Pancreas (tissue), 10 donors: ENCODE results near the gene GALNT13. TPM values are rescaled to one million over a fixed set of nuclear protein-coding genes. Genes with fewer than 3 reads are reported as not detected.

ENCODE experiments used
- ATAC-seq, 4 donors: fragments of 200-7000 bp; cut with Tn5 transposase; one replicate each; pipeline versions ENCODE4 v1.8.0 to v1.9.1; 2020; ENCODE audit warnings: mild to moderate bottlenecking in 4 of 4, moderate library complexity in 4 of 4
- DNase-seq, 6 donors: peaks; one replicate each; pipeline ENCODE4 v3.0.0-alpha.2; 2020
- FAIRE-seq: peaks from 2 replicates; lab custom pipeline; 2012; peaks lifted over from hg19 to GRCh38; lab: Jason Lieb, UNC
- H3K27ac ChIP-seq, 4 donors: fragments of 200-600 bp; sonication (generic); 1 replicate in 3 of 4; 2 replicates in 1 of 4; pipeline versions ENCODE4 v1.5.0 to v1.8.0; 2020
- H3K27me3 ChIP-seq, 4 donors: fragments of 200-600 bp; one replicate each; pipeline ENCODE4 v1.8.0; 2021
- H3K36me3 ChIP-seq, 3 donors: fragments of 200-600 bp; sonication (generic) in 1 of 3; one replicate each; pipeline versions ENCODE4 v1.5.0 to v1.8.0; 2020 to 2021
- H3K4me1 ChIP-seq, 3 donors: fragments of 200-600 bp; one replicate each; pipeline ENCODE4 v1.8.0; 2021
- H3K4me3 ChIP-seq, 4 donors: fragments of 200-600 bp; sonication (generic) in 2 of 4; one replicate each; pipeline versions ENCODE4 v1.5.0 to v1.8.0; 2020 to 2021
- H3K9me3 ChIP-seq, 4 donors: fragments of 200-600 bp; one replicate each; pipeline ENCODE4 v1.8.0; 2021
- CTCF ChIP-seq, 4 donors: fragments of 200-600 bp; sonication (generic) in 3 of 4; IDR thresholded peaks; one replicate each; pipeline versions ENCODE4 v1.5.0 to v1.8.0; 2021; ENCODE audit warnings: antibody characterized with exemption in 4 of 4
- WGBS, 2 donors: extraction: QIAGEN DNeasy Blood & Tissue Kit; methylation state at CpG; one replicate each; pipeline ENCODE4 v1.1.7; 2013; 5-methylcytosine and 5-hydroxymethylcytosine counted together
- intact Hi-C, 3 donors: fragments of 100-400 bp; cut with DNase I; formaldehyde crosslinking; loops; one replicate each; pipeline versions ENCODE4 v1.11.1 to v1.14.2; 2022
- polyA plus RNA-seq, 2 donors: library from polyadenylated mRNA; stranded (reverse); fragments of 200-250 nt; gene quantifications; one replicate each; pipeline ENCODE4 v1.2.3, GENCODE V29; 2013
- total RNA-seq, 6 donors: library from RNA; stranded (reverse); fragmentation: NEBNext Ultra II Directional in 4 of 6; extraction: Animal tissue kit (Norgen Biotek cat#: 25700) in 4 of 6; gene quantifications; one replicate each; pipeline versions ENCODE4 v1.2.1 to v1.2.4, GENCODE V29; 2021 to 2023
- donor health status: healthy with polysubstance abuse.
- donor health status: DM: no; HTN: no; CAD: no; lungs with moderate emphysema.
- donor health status: DM: no; HTN: no; CAD: no.
- donor health status: control.
- donor health status: control.
- donor health status: Bipolar disorder and iron deficiency.
- donor health status: DM: yes; HTN: yes; CAD: no.
- donor health status: DM: no; HTN: no; CAD: no.
- donor health status: DM: no; HTN: no; CAD: no.
- donor health status: DM: yes; HTN: yes; CAD: no.

Gene GALNT13
- total and polyA plus RNA-seq, 8 donors, result 0.09 to 1.8 (median 0.74) TPM

GRCh38 chr2:154032220-154032619, 160.5 kb downstream of the GALNT13 start:
- no peak overlapping the region for H3K27ac ChIP-seq
- no peak overlapping the region for H3K4me3 ChIP-seq
- H3K9me3 ChIP-seq, result no peaks in the 10 kb centered on the region
- intact Hi-C loops, result no loop called here
- WGBS, 2 donors, result 57 to 68% methylated on average over 3 of the region's 3 CpGs
- ATAC-seq (no peak), FAIRE-seq (no peak), DNase-seq (no peak)
- TF ChIP-seq CTCF (IDR thresholded peaks at IDR 0.05), result no peak
- H3K36me3 ChIP-seq, result no peaks in the 10 kb centered on the region
- no peaks in the 10 kb centered on the region for H3K27me3 ChIP-seq
- no peaks in the 10 kb centered on the region for H3K4me1 ChIP-seq

- Histone ChIP-seq H3K27me3 (peaks cover 0 to 3% (median 0%) of the 10 kb centered on the region in 4 donors), H3K27ac (no peak overlapping the region), H3K4me3 (no peak overlapping the region), H3K36me3 (no peaks in the 10 kb centered on the region), H3K9me3 (no peaks in the 10 kb centered on the region), H3K4me1 (no peaks in the 10 kb centered on the region)
- TF ChIP-seq CTCF (IDR thresholded peaks at IDR 0.05), result no peak
- ATAC-seq (no peak), FAIRE-seq (no peak), DNase-seq (no peak)
- WGBS, 2 donors, result 52 to 92% methylated on average over 1 of the region's 1 CpG
- intact Hi-C loops, result no loop called here
These were observed 174.8 kb downstream of the GALNT13 start for GRCh38 chr2:154046493-154046892.

- Histone ChIP-seq H3K36me3 (no peaks in the 10 kb centered on the region), H3K27me3 (no peaks in the 10 kb centered on the region), H3K4me1 (no peaks in the 10 kb centered on the region), H3K4me3 (no peak overlapping the region), H3K9me3 (no peaks in the 10 kb centered on the region), H3K27ac (no peak overlapping the region)
- no peak for TF ChIP-seq CTCF (IDR thresholded peaks at IDR 0.05)
- DNase-seq (no peak), ATAC-seq (no peak), FAIRE-seq (no peak)
- intact Hi-C loops, result no loop called here
- WGBS, 2 donors, result 77 to 88% methylated on average over 2 of the region's 2 CpGs
These were observed 177.2 kb downstream of the GALNT13 start for GRCh38 chr2:154048905-154049304.

- H3K4me3 ChIP-seq, result no peak overlapping the region
- 43 to 52% methylated on average over 1 of the region's 1 CpG for WGBS, 2 donors
- ATAC-seq (no peak), DNase-seq (no peak), FAIRE-seq (no peak)
- no peaks in the 10 kb centered on the region for H3K36me3 ChIP-seq
- intact Hi-C loops, result no loop called here
- no peak for TF ChIP-seq CTCF (IDR thresholded peaks at IDR 0.05)
- H3K27ac ChIP-seq, result no peak overlapping the region
- no peaks in the 10 kb centered on the region for H3K27me3 ChIP-seq
- no peaks in the 10 kb centered on the region for H3K4me1 ChIP-seq
- no peaks in the 10 kb centered on the region for H3K9me3 ChIP-seq
These were observed 177.8 kb downstream of the GALNT13 start for GRCh38 chr2:154049561-154049960.

- no peak for FAIRE-seq
- intact Hi-C loops, result no loop called here
- H3K4me1 ChIP-seq, result no peaks in the 10 kb centered on the region
- no peaks in the 10 kb centered on the region for H3K36me3 ChIP-seq
- H3K9me3 ChIP-seq, result no peaks in the 10 kb centered on the region
- no peak overlapping the region for H3K4me3 ChIP-seq
- no peak for TF ChIP-seq CTCF (IDR thresholded peaks at IDR 0.05)
- no peaks in the 10 kb centered on the region for H3K27me3 ChIP-seq
- H3K27ac ChIP-seq, result no peak overlapping the region
- ATAC-seq, result no peak
- DNase-seq, result no peak
These were observed 195.4 kb downstream of the GALNT13 start for GRCh38 chr2:154067124-154067523.
